Prostate gland (tissue), 2 donors: Measurements from ENCODE around the gene JAG2.

ENCODE experiments used
- POLR2A ChIP-seq: fragments of 450-650 bp; IDR thresholded peaks from one replicate; pipeline ENCODE4 v1.6.1; 2016; ENCODE audit warnings: antibody characterized with exemption, mild to moderate bottlenecking
- TF ChIP-seq, protein P1 (sequence below), 4 experiments: fragments of 200-600 bp in 2 of 4; fragments of 450-650 bp in 2 of 4; sonication (generic) in 2 of 4; IDR thresholded peaks; 1 replicate in 3 of 4; 2 replicates in 1 of 4; pipeline ENCODE4 v1.5.1; 2016 to 2019; ENCODE audit warnings: antibody characterized with exemption in 4 of 4, mild to moderate bottlenecking in 2 of 4, moderate library complexity in 2 of 4

DNA sequence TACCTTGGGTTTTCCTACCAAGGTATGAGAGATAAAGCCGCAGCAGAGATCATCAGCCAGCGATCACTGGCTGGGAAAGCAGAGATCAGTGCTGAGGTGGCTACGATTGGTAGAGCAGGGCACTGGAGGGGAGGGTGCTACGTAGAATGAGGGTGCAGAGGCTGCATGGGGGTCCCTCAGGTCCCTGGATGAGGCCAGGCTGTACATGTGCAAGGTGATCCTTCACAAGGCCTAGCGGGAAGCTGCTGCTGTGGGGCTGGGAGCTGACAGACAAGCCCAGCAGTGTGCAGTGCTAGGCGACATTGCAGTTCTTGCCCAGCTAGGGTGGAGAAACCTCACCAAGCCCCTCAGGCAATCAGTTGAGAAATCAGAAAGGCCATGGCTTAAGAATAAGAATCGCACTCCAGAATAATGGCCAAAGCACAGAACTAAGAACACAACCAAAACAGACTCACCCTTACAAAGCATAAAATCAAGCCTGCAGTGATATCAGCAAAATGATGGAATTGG lies 66.2 kb downstream of the JAG2 start:
- TF ChIP-seq, protein P1, sequence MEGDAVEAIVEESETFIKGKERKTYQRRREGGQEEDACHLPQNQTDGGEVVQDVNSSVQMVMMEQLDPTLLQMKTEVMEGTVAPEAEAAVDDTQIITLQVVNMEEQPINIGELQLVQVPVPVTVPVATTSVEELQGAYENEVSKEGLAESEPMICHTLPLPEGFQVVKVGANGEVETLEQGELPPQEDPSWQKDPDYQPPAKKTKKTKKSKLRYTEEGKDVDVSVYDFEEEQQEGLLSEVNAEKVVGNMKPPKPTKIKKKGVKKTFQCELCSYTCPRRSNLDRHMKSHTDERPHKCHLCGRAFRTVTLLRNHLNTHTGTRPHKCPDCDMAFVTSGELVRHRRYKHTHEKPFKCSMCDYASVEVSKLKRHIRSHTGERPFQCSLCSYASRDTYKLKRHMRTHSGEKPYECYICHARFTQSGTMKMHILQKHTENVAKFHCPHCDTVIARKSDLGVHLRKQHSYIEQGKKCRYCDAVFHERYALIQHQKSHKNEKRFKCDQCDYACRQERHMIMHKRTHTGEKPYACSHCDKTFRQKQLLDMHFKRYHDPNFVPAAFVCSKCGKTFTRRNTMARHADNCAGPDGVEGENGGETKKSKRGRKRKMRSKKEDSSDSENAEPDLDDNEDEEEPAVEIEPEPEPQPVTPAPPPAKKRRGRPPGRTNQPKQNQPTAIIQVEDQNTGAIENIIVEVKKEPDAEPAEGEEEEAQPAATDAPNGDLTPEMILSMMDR (IDR thresholded peaks at IDR 0.05) = no peak
- TF ChIP-seq POLR2A = no peak
